ENCODE data around the gene ARL8B.
A peak's percentile ranks its signal among the peaks of the same experiment; 100 is the strongest.
"Not testable (repeated sequence)": the region's sequence is repeated elsewhere in the genome, so short reads cannot be mapped to it uniquely, and the experiment has no call there.

ARL8B gene

DNA sequence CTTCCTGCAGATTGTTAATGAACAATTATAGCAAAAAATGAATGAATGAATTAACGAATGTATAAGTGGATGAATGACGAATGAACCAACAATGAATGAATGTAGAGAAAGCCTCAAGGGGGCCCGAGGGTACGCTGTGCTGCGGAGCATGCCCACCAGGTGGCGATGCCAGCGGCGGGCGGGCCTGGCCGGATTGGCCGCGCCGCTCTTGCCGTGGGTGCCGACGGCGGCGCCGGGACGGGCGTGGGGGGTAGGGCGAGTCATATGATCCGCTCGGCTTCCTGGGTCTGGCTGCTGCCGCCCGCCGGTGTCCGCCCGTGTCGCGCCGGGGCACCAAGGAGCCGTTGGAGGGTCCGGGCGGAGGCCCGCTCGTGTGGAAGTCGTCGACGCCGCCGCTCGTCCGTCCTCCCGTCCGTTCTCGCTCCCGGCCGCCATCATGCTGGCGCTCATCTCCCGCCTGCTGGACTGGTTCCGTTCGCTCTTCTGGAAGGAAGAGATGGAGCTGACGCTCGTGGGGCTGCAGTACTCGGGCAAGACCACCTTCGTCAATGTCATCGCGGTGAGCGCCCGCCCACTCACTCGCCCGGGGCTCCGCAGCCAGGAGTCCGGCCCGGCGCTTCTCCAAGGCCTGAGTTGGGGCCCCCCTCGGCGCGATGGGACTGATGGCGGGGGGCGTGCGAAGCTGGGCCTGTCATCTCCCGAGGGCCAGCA is at the start of gene ARL8B:
ARL8B (plus strand) TSS at position 263 of the 711 bp plus-strand sequence; CDS start at position 437, 174 bp downstream.
- no peaks in the 10 kb centered on the region for H3K27me3 ChIP-seq (ENCODE audit: insufficient read depth, low read depth, severe bottlenecking)
- peaks cover 9% of the 10 kb centered on the region; the same call in 1 of the 2 replicates for H3K36me3 ChIP-seq
- H3K9me3 ChIP-seq (ENCODE audit: severe bottlenecking): no peaks in the 10 kb centered on the region
- DNase-seq: peak; percentile 93
- H3K27ac ChIP-seq: peak within 1 kb of the TSS; percentile 84
- TF ChIP-seq, protein P1, sequence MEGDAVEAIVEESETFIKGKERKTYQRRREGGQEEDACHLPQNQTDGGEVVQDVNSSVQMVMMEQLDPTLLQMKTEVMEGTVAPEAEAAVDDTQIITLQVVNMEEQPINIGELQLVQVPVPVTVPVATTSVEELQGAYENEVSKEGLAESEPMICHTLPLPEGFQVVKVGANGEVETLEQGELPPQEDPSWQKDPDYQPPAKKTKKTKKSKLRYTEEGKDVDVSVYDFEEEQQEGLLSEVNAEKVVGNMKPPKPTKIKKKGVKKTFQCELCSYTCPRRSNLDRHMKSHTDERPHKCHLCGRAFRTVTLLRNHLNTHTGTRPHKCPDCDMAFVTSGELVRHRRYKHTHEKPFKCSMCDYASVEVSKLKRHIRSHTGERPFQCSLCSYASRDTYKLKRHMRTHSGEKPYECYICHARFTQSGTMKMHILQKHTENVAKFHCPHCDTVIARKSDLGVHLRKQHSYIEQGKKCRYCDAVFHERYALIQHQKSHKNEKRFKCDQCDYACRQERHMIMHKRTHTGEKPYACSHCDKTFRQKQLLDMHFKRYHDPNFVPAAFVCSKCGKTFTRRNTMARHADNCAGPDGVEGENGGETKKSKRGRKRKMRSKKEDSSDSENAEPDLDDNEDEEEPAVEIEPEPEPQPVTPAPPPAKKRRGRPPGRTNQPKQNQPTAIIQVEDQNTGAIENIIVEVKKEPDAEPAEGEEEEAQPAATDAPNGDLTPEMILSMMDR (IDR thresholded peaks at IDR 0.05; ENCODE audit: low read depth, low read length): peak; percentile 94
- peak within 1 kb of the TSS; percentile 85 for H3K4me3 ChIP-seq (ENCODE audit: low read depth, low read length)

DNA sequence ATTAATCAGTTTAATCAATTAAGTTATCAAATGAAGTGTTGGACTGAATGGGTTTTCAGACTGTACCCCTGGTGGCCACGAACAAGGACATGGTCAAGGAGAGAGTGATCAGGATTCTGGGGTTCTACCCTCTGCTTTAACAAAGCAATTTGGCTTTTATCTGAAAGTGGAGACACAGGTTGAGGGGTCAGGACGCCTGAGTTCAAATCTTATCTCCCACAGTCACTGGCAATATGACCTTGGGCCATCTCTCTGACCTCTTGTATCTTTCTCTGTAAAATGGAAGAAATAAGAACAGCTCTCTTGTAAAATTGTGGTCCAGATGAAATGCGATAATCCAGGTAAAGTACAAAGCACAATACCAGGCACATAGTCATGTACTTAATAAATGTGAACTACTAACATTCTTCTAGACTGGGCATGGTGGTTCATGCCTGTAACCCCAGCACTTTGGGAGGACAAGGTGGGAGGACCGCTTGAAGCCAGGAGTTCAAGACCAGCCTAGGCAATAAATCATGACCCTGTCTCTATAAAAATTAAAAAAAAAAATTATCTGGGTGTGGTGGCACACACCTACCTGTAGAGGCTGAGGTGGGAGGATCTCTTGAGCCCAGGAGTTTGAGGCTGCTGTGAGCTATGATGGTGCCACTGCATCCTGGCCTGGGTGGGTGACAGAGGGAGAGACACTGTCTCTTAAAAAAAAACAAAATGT is 48.6 kb upstream of the ARL8B start:
- H3K9me3 ChIP-seq (ENCODE audit: severe bottlenecking): no peaks in the 10 kb centered on the region
- no peaks in the 10 kb centered on the region for H3K36me3 ChIP-seq
- H3K27me3 ChIP-seq (ENCODE audit: insufficient read depth, low read depth, severe bottlenecking): no peaks in the 10 kb centered on the region
- no peak for DNase-seq
- H3K4me3 ChIP-seq (ENCODE audit: low read depth, low read length): no peak overlapping the region
- H3K27ac ChIP-seq: no peak overlapping the region
- TF ChIP-seq, protein P1 (IDR thresholded peaks at IDR 0.05; ENCODE audit: low read depth, low read length): no peak

DNA sequence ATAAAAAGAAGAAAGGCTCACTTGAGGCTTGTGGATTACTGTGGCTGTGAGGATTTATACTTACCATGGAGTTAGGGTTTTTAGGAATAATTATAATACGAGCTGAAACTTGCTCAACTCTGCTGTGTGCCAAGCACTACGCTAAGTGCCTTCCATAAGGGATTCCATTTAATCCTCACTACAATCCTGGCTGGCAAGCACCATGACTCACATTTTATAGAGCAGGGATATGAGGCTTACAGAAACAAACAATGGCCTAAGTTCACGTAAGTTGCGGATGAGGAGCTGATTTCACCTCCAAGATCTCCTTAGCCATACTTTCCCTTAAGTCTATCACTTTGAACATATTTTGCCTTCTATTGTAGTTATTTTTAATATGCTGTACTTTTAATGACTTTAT is 43.9 kb upstream of the ARL8B start:
- TF ChIP-seq, protein P1 (IDR thresholded peaks at IDR 0.05; ENCODE audit: low read depth, low read length): no peak
- Histone ChIP-seq H3K27me3 (ENCODE audit: insufficient read depth, low read depth, severe bottlenecking) (no peaks in the 10 kb centered on the region), H3K36me3 (no peaks in the 10 kb centered on the region), H3K9me3 (ENCODE audit: severe bottlenecking) (no peaks in the 10 kb centered on the region), H3K27ac (no peak overlapping the region), H3K4me3 (ENCODE audit: low read depth, low read length) (no peak overlapping the region)
- DNase-seq: no peak

DNA sequence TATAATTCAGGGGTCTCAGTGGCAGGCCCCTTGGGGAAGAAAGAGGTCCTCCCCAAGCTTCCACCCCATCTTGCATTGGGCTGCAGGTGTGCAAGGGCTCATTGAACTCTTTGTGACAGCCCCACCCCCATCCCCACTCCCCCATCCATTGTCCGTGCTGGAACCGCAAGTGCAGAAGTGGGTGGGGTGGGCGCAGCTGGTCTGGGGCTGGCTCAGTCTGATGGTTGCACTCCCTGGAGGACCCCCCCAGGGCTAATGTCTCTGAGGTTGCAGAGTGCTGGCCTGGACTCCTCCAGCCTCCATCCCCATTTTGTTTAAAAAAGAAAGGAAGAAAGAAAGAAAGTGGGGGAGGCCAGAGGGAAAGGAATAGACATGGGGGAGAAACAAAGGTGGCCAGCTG is 42.3 kb upstream of the ARL8B start:
- no peaks in the 10 kb centered on the region for H3K27me3 ChIP-seq (ENCODE audit: insufficient read depth, low read depth, severe bottlenecking)
- H3K36me3 ChIP-seq: no peaks in the 10 kb centered on the region
- no peaks in the 10 kb centered on the region for H3K9me3 ChIP-seq (ENCODE audit: severe bottlenecking)
- no peak overlapping the region for H3K4me3 ChIP-seq (ENCODE audit: low read depth, low read length)
- TF ChIP-seq, protein P1 (IDR thresholded peaks at IDR 0.05; ENCODE audit: low read depth, low read length): no peak
- no peak overlapping the region for H3K27ac ChIP-seq
- no peak for DNase-seq

DNA sequence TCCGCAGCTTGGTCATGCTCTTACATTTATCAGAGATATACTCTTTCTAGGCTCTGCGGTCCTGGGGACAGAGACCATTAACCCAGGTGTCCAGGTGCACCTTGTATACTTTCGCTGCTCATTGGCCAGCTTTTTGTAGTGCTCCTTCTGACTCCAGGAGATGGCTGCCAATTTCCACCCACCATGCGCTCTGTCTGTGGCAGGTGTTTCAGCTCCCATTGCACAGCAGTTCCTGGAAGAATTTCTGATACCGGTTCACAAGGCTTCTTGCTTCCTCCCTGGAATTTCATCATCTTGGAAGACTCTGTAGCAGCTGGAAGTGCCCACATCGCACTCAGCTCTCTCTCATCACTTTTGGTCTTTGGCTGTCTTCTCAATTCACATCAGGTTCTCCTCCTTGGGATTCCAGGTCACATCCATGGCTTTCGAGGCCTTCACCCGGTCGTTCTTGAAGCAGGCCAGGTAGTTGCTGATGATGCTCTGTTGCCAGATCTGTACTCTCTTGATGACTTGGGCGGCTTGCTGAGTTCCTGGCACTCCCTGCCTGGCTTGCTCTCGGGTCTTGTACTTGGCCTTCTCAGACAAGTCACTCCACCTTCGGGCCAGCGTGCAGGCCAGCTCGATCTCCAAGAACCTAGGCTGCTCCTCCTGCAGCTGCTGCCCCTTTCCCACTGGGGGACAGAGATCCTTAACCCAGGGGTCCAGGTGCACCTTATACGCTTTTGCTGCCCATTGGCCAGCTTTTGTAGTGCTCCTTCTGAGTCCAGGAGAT is 41.1 kb upstream of the ARL8B start:
- H3K27ac ChIP-seq: no peak overlapping the region
- H3K4me3 ChIP-seq (ENCODE audit: low read depth, low read length): no peak overlapping the region
- H3K9me3 ChIP-seq (ENCODE audit: severe bottlenecking): no peaks in the 10 kb centered on the region
- TF ChIP-seq, protein P1 (IDR thresholded peaks at IDR 0.05; ENCODE audit: low read depth, low read length): no peak
- DNase-seq: no peak
- H3K36me3 ChIP-seq: no peaks in the 10 kb centered on the region
- H3K27me3 ChIP-seq (ENCODE audit: insufficient read depth, low read depth, severe bottlenecking): no peaks in the 10 kb centered on the region

DNA sequence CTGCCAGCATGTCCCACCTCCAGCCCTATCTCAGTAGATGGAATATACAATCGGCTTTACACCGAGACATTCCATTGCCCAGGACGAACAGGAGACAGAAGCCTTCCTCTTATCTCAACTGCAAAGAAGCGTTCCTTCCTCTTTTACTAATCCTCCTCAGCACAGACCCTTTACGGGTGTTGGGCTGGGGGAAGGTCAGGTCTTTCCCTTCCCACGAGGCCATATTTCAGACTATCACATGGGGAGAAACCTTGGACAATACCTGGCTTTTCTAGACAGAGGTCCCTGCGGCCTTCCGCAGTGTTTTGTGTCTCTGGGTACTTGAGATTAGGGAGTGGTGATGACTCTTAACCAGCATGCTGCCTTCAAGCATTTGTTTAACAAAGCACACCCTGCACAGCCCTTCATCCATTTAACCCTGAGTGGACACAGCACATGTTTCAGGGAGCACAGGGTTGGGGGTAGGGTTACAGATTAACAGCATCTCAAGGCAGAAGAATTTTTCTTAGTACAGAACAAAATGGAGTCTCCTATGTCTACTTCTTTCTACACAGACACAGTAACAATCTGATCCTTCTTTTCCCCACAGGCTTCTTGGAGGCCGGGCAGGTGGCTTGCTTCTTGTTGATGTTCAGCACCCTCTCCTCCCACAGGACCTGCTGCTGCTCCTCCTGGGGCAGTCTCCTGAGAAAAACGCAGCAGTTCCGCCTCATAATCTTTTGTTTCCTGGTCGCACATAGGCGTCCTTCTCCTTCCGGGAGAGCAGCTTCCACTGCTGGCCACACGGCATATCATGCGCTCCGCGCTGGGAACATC is 39.9 kb upstream of the ARL8B start:
- H3K27me3 ChIP-seq (ENCODE audit: insufficient read depth, low read depth, severe bottlenecking); H3K27ac ChIP-seq: not testable (repeated sequence)

More for the DNA sequence above, 39.9 kb upstream of the ARL8B start:
- DNase-seq; H3K4me3 ChIP-seq (ENCODE audit: low read depth, low read length); H3K36me3 ChIP-seq; H3K9me3 ChIP-seq (ENCODE audit: severe bottlenecking): not testable (repeated sequence)
